GM12878 (cell line): ENCODE measurements around the gene B4GALT7. TPM values are rescaled to one million over a fixed set of nuclear protein-coding genes. Genes with fewer than 3 reads are reported as not detected.

ENCODE experiments used
- ATAC-seq: fragments of 200-7000 bp; cut with Tn5 transposase; 3 replicates; pipeline ENCODE4 v1.9.1; 2020; ENCODE audit warnings: mild to moderate bottlenecking, moderate library complexity
- BruUV-seq: library from RNA; stranded (reverse); fragments of 400-500 nt; replicated peaks from 2 replicates; lab custom pipeline; 2021; lab: Mats Ljungman, UMichigan
- CTCF ChIA-PET: fragments of 300-600 bp; sonication (Branson Sonifier 250); formaldehyde crosslinking; extraction: SDS; loops from one replicate; lab custom pipeline; 2021; ENCODE audit warnings: inconsistent platforms; lab: Yijun Ruan, JAX
- POLR2A ChIA-PET: fragments of 350-600 bp; formaldehyde crosslinking; extraction: SDS; loops from one replicate; lab custom pipeline; 2021; ENCODE audit warnings: inconsistent platforms; lab: Charles Lee
- RAD21 ChIA-PET: fragments of 300-600 bp; sonication (Branson Sonifier 250); formaldehyde crosslinking; loops from one replicate; lab custom pipeline; 2023; ENCODE audit warnings: antibody characterized with exemption; ENCODE audit not compliant: unreplicated experiment; lab: Charles Lee
- SMC1A ChIA-PET: fragments of 300-600 bp; sonication (Branson Sonifier 250); formaldehyde crosslinking; loops from one replicate; lab custom pipeline; 2023; ENCODE audit not compliant: unreplicated experiment, uncharacterized antibody; lab: Charles Lee
- DNase-seq: peaks from one replicate; pipeline ENCODE4 v3.0.0-alpha.2; 2011; ENCODE audit warnings: low read depth, low spot score
- FAIRE-seq: peaks from 3 replicates; lab custom pipeline; 2011; peaks lifted over from hg19 to GRCh38; lab: Jason Lieb, UNC
- H2AFZ ChIP-seq: 2 replicates; pipeline ENCODE4 v1.6.0; 2011; ENCODE audit warnings: low read depth, low read length, control low read depth; ENCODE audit not compliant: control insufficient read depth
- H3K27ac ChIP-seq: 2 replicates; pipeline ENCODE4 v1.5.1; 2011; ENCODE audit warnings: control low read depth; ENCODE audit not compliant: control insufficient read depth, insufficient read depth
- H3K27me3 ChIP-seq, 2 experiments: replicated peaks in 1 of 2; 2 replicates each; pipeline versions ENCODE4 v1.6.0 to v1.6.1; 2011; ENCODE audit warnings: low read length in 1 of 2; ENCODE audit not compliant: control insufficient read depth in 2 of 2, insufficient read depth in 2 of 2
- H3K36me3 ChIP-seq, 2 experiments: 2 replicates each; pipeline ENCODE4 v1.5.1; 2011; ENCODE audit warnings: low read length in 1 of 2; ENCODE audit not compliant: control insufficient read depth in 2 of 2, insufficient read depth in 2 of 2
- H3K4me1 ChIP-seq: 2 replicates; pipeline ENCODE4 v1.6.1; 2011; ENCODE audit warnings: mild to moderate bottlenecking, low read length, moderate library complexity, mixed read lengths; ENCODE audit not compliant: control insufficient read depth, insufficient read depth
- H3K4me2 ChIP-seq: 2 replicates; pipeline ENCODE4 v1.6.0; 2011; ENCODE audit warnings: control low read depth; ENCODE audit not compliant: control insufficient read depth, insufficient read depth
- H3K4me3 ChIP-seq: fragments of 200-600 bp; sonication (generic); 2 replicates; pipeline ENCODE4 v1.5.1; 2016
- H3K79me2 ChIP-seq: 2 replicates; pipeline ENCODE4 v1.6.0; 2011; ENCODE audit warnings: low read length; ENCODE audit not compliant: control insufficient read depth, insufficient read depth
- H3K9ac ChIP-seq: 2 replicates; pipeline ENCODE4 v1.8.0; 2011; ENCODE audit warnings: low read length, control low read depth, mixed read lengths; ENCODE audit not compliant: control insufficient read depth, insufficient read depth
- H3K9me3 ChIP-seq: replicated peaks from 3 replicates; pipeline ENCODE4 v1.5.1; 2011; ENCODE audit warnings: mild to moderate bottlenecking, low read length; ENCODE audit not compliant: control insufficient read depth, insufficient read depth
- H4K20me1 ChIP-seq: 2 replicates; pipeline ENCODE4 v1.6.0; 2011; ENCODE audit not compliant: control insufficient read depth, insufficient read depth
- EP300 ChIP-seq, 2 experiments: fragments of 150-350 bp in 1 of 2; IDR thresholded peaks; 2 replicates each; pipeline ENCODE4 v1.6.1; 2011 to 2012; ENCODE audit warnings: low read depth in 2 of 2, low read length in 2 of 2, borderline replicate concordance in 1 of 2, improper control_type of control experiment in 1 of 2, inconsistent platforms in 1 of 2; ENCODE audit not compliant: control insufficient read depth in 1 of 2
- NR2F1 ChIP-seq: fragments of 450-650 bp; conservative IDR thresholded peaks from 2 replicates; pipeline ENCODE4 v1.6.1; 2017; ENCODE audit warnings: mild to moderate bottlenecking
- PBX3 ChIP-seq: IDR thresholded peaks from 2 replicates; pipeline ENCODE4 v1.6.1; 2011; ENCODE audit warnings: mild to moderate bottlenecking, low read depth, low read length, moderate library complexity; ENCODE audit not compliant: insufficient replicate concordance
- RAD51 ChIP-seq: fragments of 450-650 bp; IDR thresholded peaks from 2 replicates; pipeline ENCODE4 v1.6.1; 2016; ENCODE audit warnings: moderate library complexity, mild to moderate bottlenecking, inconsistent platforms
- SMARCA5 ChIP-seq: fragments of 450-650 bp; IDR thresholded peaks from 2 replicates; pipeline ENCODE4 v1.6.1; 2017; ENCODE audit warnings: mild to moderate bottlenecking
- YBX1 ChIP-seq: fragments of 450-650 bp; IDR thresholded peaks from 2 replicates; pipeline ENCODE4 v1.6.1; 2016; ENCODE audit warnings: antibody characterized with exemption
- ZBED1 ChIP-seq: IDR thresholded peaks from 2 replicates; pipeline ENCODE4 v1.6.1; 2016; ENCODE audit warnings: borderline replicate concordance
- ZNF24 ChIP-seq: fragments of 450-650 bp; IDR thresholded peaks from 2 replicates; pipeline ENCODE4 v1.6.1; 2017; ENCODE audit warnings: antibody characterized with exemption, mild to moderate bottlenecking
- ZSCAN29 ChIP-seq: fragments of 450-650 bp; IDR thresholded peaks from 2 replicates; pipeline ENCODE4 v1.6.1; 2017; ENCODE audit warnings: mild to moderate bottlenecking, moderate library complexity
- WGBS: methylation state at CpG from one replicate; pipeline ENCODE4 v1.1.6; 2016; ENCODE audit warnings: low lambda C conversion rate; ENCODE audit not compliant: insufficient replicate concordance, insufficient coverage; ENCODE audit errors: missing lambda C conversion rate; 5-methylcytosine and 5-hydroxymethylcytosine counted together
- in situ Hi-C: fragments of 300-500 bp; cut with MboI; formaldehyde crosslinking; loops from 9 replicates; pipeline ENCODE4 v1.14.3; 2018; ENCODE audit warnings: mixed read lengths
- intact Hi-C: fragments of 100-400 bp; cut with micrococcal nuclease; formaldehyde crosslinking; loops from one replicate; pipeline ENCODE4 v1.14.2; 2022; ENCODE audit not compliant: unreplicated experiment
- polyA plus RNA-seq, 11 experiments: library from polyadenylated mRNA; depleted of rRNA in 4 of 11; unstranded in 6 of 11; stranded (reverse) in 5 of 11; fragments of >200 nt; fragmentation: Nextera tagmentation in 4 of 11; fragmentation: Illumina TruSeq in 1 of 11; extraction: Ambion mirVana in 4 of 11; extraction: Trizol in 1 of 11; gene quantifications; 1 replicate in 1 of 11; 2 replicates in 10 of 11; pipeline versions ENCODE4 v1.2.1 to v1.2.3, GENCODE V29; 2011 to 2016; ENCODE audit warnings: inconsistent platforms in 2 of 11, missing spikeins in 2 of 11, low read depth in 1 of 11
- total RNA-seq, 4 experiments: library from RNA; depleted of rRNA in 3 of 4; stranded (reverse); fragments of >200 nt in 3 of 4; fragmentation: Illumina TruSeq in 1 of 4; extraction: Trizol in 1 of 4; gene quantifications; 2 replicates each; pipeline versions ENCODE4 v1.2.1 to v1.2.3, GENCODE V29; 2013 to 2021
- TF ChIP-seq, protein P1 (sequence below): fragments of 450-650 bp; conservative IDR thresholded peaks from 2 replicates; pipeline ENCODE4 v1.6.1; 2017; ENCODE audit warnings: mild to moderate bottlenecking, moderate library complexity
- TF ChIP-seq, protein P2 (sequence below): IDR thresholded peaks from 2 replicates; pipeline ENCODE4 v1.6.1; 2012; ENCODE audit warnings: mild to moderate bottlenecking, low read depth, low read length

B4GALT7 gene
- total and polyA plus RNA-seq, 10 of the 15 experiments (the other 5 are each of a cell fraction or from before 2014, with no cell fraction given): 0.34 to 27.3 (median 16.4) TPM

- TF ChIP-seq NR2F1: no peak
- peak; percentile 56; the same call in 1 of the 2 replicates for TF ChIP-seq RAD51
- FAIRE-seq (no peak), DNase-seq (no peak), ATAC-seq (no peak)
- Histone ChIP-seq H3K36me3 (no peaks in the 10 kb centered on the region), H3K9me3 (no peaks in the 10 kb centered on the region; the same call in 2 of the 3 replicates), H3K79me2 (peaks cover 20% of the 10 kb centered on the region), H3K4me1 (peaks cover 8% of the 10 kb centered on the region), H4K20me1 (no peaks in the 10 kb centered on the region; the same call in 1 of the 2 replicates), H3K27me3 (no peaks in the 10 kb centered on the region), H2AFZ (no peak overlapping the region), H3K9ac (no peak overlapping the region), H3K4me2 (no peak overlapping the region), H3K27ac (no peak overlapping the region), H3K4me3 (no peak overlapping the region)
- BruUV-seq: no TSS peak
- 24% methylated on average over 4 of the region's 4 CpGs for WGBS
- intact Hi-C loops: no loop called here
- ChIA-PET SMC1A (no interaction called here), RAD21 (no interaction called here), CTCF (no interaction called here), POLR2A (no interaction called here)
- in situ Hi-C loops: no loop called here
Observed at GRCh38 chr5:177557041-177557647, 42.8 kb upstream of the B4GALT7 start.

- FAIRE-seq: no peak
- CTCF ChIA-PET: no interaction called here
- TF ChIP-seq ZNF24 (no peak), PBX3 (no peak), YBX1 (no peak), ZBED1 (no peak), SMARCA5 (no peak), EP300 (IDR thresholded peaks at IDR 0.05; ENCODE audit: borderline replicate concordance in 1 of 2, control insufficient read depth in 1 of 2, low read depth in 2 of 2, low read length in 2 of 2) (no peak), ZSCAN29 (no peak)
- TF ChIP-seq, protein P1, sequence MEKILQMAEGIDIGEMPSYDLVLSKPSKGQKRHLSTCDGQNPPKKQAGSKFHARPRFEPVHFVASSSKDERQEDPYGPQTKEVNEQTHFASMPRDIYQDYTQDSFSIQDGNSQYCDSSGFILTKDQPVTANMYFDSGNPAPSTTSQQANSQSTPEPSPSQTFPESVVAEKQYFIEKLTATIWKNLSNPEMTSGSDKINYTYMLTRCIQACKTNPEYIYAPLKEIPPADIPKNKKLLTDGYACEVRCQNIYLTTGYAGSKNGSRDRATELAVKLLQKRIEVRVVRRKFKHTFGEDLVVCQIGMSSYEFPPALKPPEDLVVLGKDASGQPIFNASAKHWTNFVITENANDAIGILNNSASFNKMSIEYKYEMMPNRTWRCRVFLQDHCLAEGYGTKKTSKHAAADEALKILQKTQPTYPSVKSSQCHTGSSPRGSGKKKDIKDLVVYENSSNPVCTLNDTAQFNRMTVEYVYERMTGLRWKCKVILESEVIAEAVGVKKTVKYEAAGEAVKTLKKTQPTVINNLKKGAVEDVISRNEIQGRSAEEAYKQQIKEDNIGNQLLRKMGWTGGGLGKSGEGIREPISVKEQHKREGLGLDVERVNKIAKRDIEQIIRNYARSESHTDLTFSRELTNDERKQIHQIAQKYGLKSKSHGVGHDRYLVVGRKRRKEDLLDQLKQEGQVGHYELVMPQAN: no peak
- TF ChIP-seq, protein P2, sequence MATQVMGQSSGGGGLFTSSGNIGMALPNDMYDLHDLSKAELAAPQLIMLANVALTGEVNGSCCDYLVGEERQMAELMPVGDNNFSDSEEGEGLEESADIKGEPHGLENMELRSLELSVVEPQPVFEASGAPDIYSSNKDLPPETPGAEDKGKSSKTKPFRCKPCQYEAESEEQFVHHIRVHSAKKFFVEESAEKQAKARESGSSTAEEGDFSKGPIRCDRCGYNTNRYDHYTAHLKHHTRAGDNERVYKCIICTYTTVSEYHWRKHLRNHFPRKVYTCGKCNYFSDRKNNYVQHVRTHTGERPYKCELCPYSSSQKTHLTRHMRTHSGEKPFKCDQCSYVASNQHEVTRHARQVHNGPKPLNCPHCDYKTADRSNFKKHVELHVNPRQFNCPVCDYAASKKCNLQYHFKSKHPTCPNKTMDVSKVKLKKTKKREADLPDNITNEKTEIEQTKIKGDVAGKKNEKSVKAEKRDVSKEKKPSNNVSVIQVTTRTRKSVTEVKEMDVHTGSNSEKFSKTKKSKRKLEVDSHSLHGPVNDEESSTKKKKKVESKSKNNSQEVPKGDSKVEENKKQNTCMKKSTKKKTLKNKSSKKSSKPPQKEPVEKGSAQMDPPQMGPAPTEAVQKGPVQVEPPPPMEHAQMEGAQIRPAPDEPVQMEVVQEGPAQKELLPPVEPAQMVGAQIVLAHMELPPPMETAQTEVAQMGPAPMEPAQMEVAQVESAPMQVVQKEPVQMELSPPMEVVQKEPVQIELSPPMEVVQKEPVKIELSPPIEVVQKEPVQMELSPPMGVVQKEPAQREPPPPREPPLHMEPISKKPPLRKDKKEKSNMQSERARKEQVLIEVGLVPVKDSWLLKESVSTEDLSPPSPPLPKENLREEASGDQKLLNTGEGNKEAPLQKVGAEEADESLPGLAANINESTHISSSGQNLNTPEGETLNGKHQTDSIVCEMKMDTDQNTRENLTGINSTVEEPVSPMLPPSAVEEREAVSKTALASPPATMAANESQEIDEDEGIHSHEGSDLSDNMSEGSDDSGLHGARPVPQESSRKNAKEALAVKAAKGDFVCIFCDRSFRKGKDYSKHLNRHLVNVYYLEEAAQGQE: no peak
Observed at GRCh38 chr5:177557796-177558195, 42.1 kb upstream of the B4GALT7 start.

More at GRCh38 chr5:177557796-177558195, 42.1 kb upstream of the B4GALT7 start:
- in situ Hi-C loops: no loop called here
- ATAC-seq (no peak), DNase-seq (no peak)
- Histone ChIP-seq H3K27ac (no peak overlapping the region), H4K20me1 (no peaks in the 10 kb centered on the region), H2AFZ (no peak overlapping the region), H3K27me3 (no peaks in the 10 kb centered on the region), H3K4me1 (peaks cover 5% of the 10 kb centered on the region), H3K79me2 (peaks cover 15% of the 10 kb centered on the region), H3K36me3 (no peaks in the 10 kb centered on the region), H3K9me3 (no peaks in the 10 kb centered on the region; the same call in 2 of the 3 replicates), H3K4me3 (no peak overlapping the region), H3K4me2 (no peak overlapping the region), H3K9ac (no peak overlapping the region)
- no TSS peak for BruUV-seq
- WGBS: 40% methylated on average over 5 of the region's 5 CpGs
- SMC1A ChIA-PET: interaction anchor here (1.3 kb wide), 1 partner anchor 12 kb away, joined by 3 read pairs; no protein-coding TSS in a partner anchor
- intact Hi-C loops: no loop called here
- POLR2A ChIA-PET: no interaction called here
- RAD21 ChIA-PET: no interaction called here
